WTC11 (cell line): ENCODE results near the gene PHIP. TPM values are rescaled to one million over a fixed set of nuclear protein-coding genes. Genes with fewer than 3 reads are reported as not detected.

Experiments used
- ATAC-seq: fragments of 200-7000 bp; cut with Tn5 transposase; 2 replicates; pipeline ENCODE4 v1.10.0; 2021; ENCODE audit warnings: mild to moderate bottlenecking, moderate library complexity
- CTCF ChIA-PET: fragments of 300-600 bp; sonication (Branson Sonifier 250); formaldehyde crosslinking; loops from one replicate; lab custom pipeline; 2021; ENCODE audit warnings: antibody characterized with exemption; lab: Charles Lee
- POLR2A ChIA-PET: fragments of 350-600 bp; sonication (Branson Sonifier 250); formaldehyde crosslinking; loops from one replicate; lab custom pipeline; 2021; ENCODE audit warnings: antibody characterized with exemption; lab: Charles Lee
- DNase-seq: peaks from one replicate; pipeline ENCODE4 v3.0.0; 2021; ENCODE audit warnings: low spot score
- H3K27ac Mint-ChIP-seq: 2 replicates; pipeline ENCODE4 v1.8.0; 2021; ENCODE audit warnings: mixed read lengths
- H3K27me3 Mint-ChIP-seq: 2 replicates; pipeline ENCODE4 v1.8.0; 2021; ENCODE audit warnings: low read depth, mild to moderate bottlenecking, moderate library complexity, mixed read lengths
- H3K36me3 Mint-ChIP-seq: 2 replicates; pipeline ENCODE4 v1.8.0; 2021; ENCODE audit warnings: mixed read lengths
- H3K4me1 Mint-ChIP-seq: 2 replicates; pipeline ENCODE4 v1.8.0; 2022; ENCODE audit warnings: mixed read lengths
- H3K4me3 Mint-ChIP-seq: 2 replicates; pipeline ENCODE4 v1.8.0; 2021; ENCODE audit warnings: mild to moderate bottlenecking, moderate library complexity, mixed read lengths
- H3K9me3 Mint-ChIP-seq: 2 replicates; pipeline ENCODE4 v1.8.0; 2021; ENCODE audit warnings: mixed read lengths
- ATF3 ChIP-seq: sonication (generic); formaldehyde crosslinking; conservative IDR thresholded peaks from 2 replicates; pipeline ENCODE4 v1.8.1; 2022; ENCODE audit warnings: mild to moderate bottlenecking, missing genetic modification reagents
- ELF4 ChIP-seq: sonication (generic); formaldehyde crosslinking; IDR thresholded peaks from 2 replicates; pipeline ENCODE4 v1.8.1; 2022; ENCODE audit warnings: low read depth, mild to moderate bottlenecking, moderate library complexity, missing genetic modification reagents
- ERG ChIP-seq: fragments of 250-450 bp; sonication (Bioruptor Pico); IDR thresholded peaks from 2 replicates; pipeline ENCODE4 v1.8.0; 2021; ENCODE audit warnings: mild to moderate bottlenecking
- ETV6 ChIP-seq: sonication (generic); formaldehyde crosslinking; IDR thresholded peaks from 2 replicates; pipeline ENCODE4 v1.8.1; 2022; ENCODE audit warnings: mild to moderate bottlenecking, missing genetic modification reagents
- FOXJ3 ChIP-seq: sonication (generic); formaldehyde crosslinking; IDR thresholded peaks from 2 replicates; pipeline ENCODE4 v1.9.0; 2021; ENCODE audit warnings: missing genetic modification reagents, mild to moderate bottlenecking, borderline replicate concordance
- FOXK1 ChIP-seq: sonication (generic); formaldehyde crosslinking; IDR thresholded peaks from 2 replicates; pipeline ENCODE4 v1.8.0; 2022; ENCODE audit warnings: mild to moderate bottlenecking, moderate library complexity, missing genetic modification reagents
- FOXP4 ChIP-seq: sonication (generic); formaldehyde crosslinking; IDR thresholded peaks from 2 replicates; pipeline ENCODE4 v1.8.0; 2022; ENCODE audit warnings: mild to moderate bottlenecking, missing genetic modification reagents
- GABPB1 ChIP-seq: sonication (generic); formaldehyde crosslinking; IDR thresholded peaks from 2 replicates; pipeline ENCODE4 v1.8.1; 2023; ENCODE audit warnings: mild to moderate bottlenecking, missing genetic modification reagents
- GRHL2 ChIP-seq: fragments of 250-450 bp; sonication (Bioruptor Pico); IDR thresholded peaks from 2 replicates; pipeline ENCODE4 v1.8.0; 2022; ENCODE audit warnings: mild to moderate bottlenecking, moderate library complexity; ENCODE audit not compliant: insufficient replicate concordance, severe bottlenecking
- IRF2 ChIP-seq: sonication (generic); formaldehyde crosslinking; IDR thresholded peaks from 2 replicates; pipeline ENCODE4 v1.8.0; 2022; ENCODE audit warnings: low read depth, missing genetic modification reagents, borderline replicate concordance
- MLX ChIP-seq: sonication (generic); formaldehyde crosslinking; IDR thresholded peaks from 2 replicates; pipeline ENCODE4 v1.8.1; 2023; ENCODE audit warnings: mild to moderate bottlenecking, missing genetic modification reagents, moderate library complexity
- MYBL2 ChIP-seq: sonication (generic); formaldehyde crosslinking; IDR thresholded peaks from 2 replicates; pipeline ENCODE4 v1.8.1; 2023; ENCODE audit warnings: mild to moderate bottlenecking, moderate library complexity, missing genetic modification reagents
- OVOL2 ChIP-seq: fragments of 250-450 bp; sonication (Bioruptor Pico); IDR thresholded peaks from 2 replicates; pipeline ENCODE4 v1.9.0; 2021; ENCODE audit warnings: mild to moderate bottlenecking, borderline replicate concordance
- PREB ChIP-seq: sonication (generic); formaldehyde crosslinking; IDR thresholded peaks from 2 replicates; pipeline ENCODE4 v1.8.1; 2022; ENCODE audit warnings: mild to moderate bottlenecking, missing genetic modification reagents, moderate library complexity, borderline replicate concordance
- ZNF121 ChIP-seq: sonication (generic); formaldehyde crosslinking; IDR thresholded peaks from 2 replicates; pipeline ENCODE4 v1.8.0; 2023; ENCODE audit warnings: missing genetic modification reagents
- ZNF138 ChIP-seq: sonication (generic); formaldehyde crosslinking; conservative IDR thresholded peaks from 2 replicates; pipeline ENCODE4 v1.8.1; 2022; ENCODE audit warnings: mild to moderate bottlenecking, moderate library complexity, missing genetic modification reagents
- ZNF281 ChIP-seq: sonication (generic); formaldehyde crosslinking; IDR thresholded peaks from 2 replicates; pipeline ENCODE4 v1.8.0; 2023; ENCODE audit warnings: mild to moderate bottlenecking, missing genetic modification reagents
- ZNF317 ChIP-seq: sonication (generic); formaldehyde crosslinking; IDR thresholded peaks from 2 replicates; pipeline ENCODE4 v1.8.1; 2023; ENCODE audit warnings: low read depth, mild to moderate bottlenecking, moderate library complexity, missing genetic modification reagents, borderline replicate concordance
- ZNF423 ChIP-seq: fragments of 250-450 bp; sonication (Bioruptor Pico); IDR thresholded peaks from 2 replicates; pipeline ENCODE4 v2.1.2; 2022; ENCODE audit warnings: mild to moderate bottlenecking, moderate library complexity
- ZNF671 ChIP-seq: fragments of 250-450 bp; sonication (Bioruptor Pico); IDR thresholded peaks from 2 replicates; pipeline ENCODE4 v1.8.0; 2021; ENCODE audit warnings: mild to moderate bottlenecking
- total RNA-seq: library from RNA; stranded (reverse); gene quantifications from 3 replicates; pipeline ENCODE4 v1.2.3, GENCODE V29; 2021

The PHIP gene
- total RNA-seq, 1 experiment from 2014 or later: 45.6 TPM

- Mint-ChIP-seq H3K9me3 (no peaks in the 10 kb centered on the region), H3K4me3 (no peak overlapping the region), H3K27ac (no peak overlapping the region), H3K36me3 (peaks cover 42% of the 10 kb centered on the region), H3K27me3 (no peaks in the 10 kb centered on the region), H3K4me1 (peaks cover 6% of the 10 kb centered on the region)
- TF ChIP-seq ZNF423 (CRISPR knock-in tag): no peak
- no peak for TF ChIP-seq ZNF281 (CRISPR knock-in tag)
- TF ChIP-seq ETV6 (CRISPR knock-in tag): no peak
- TF ChIP-seq GRHL2: no peak
- TF ChIP-seq OVOL2: no peak
- TF ChIP-seq ZNF138: no peak
- TF ChIP-seq FOXP4 (CRISPR knock-in tag): no peak
- ChIA-PET CTCF (interaction anchor here (1.5 kb wide), 1 partner anchor 8 kb away, joined by 4 read pairs; no protein-coding TSS in a partner anchor), POLR2A (no interaction called here)
- no peak for ATAC-seq
- no peak for DNase-seq
Observed at GRCh38 chr6:79040083-79040482, 38.0 kb downstream of the PHIP start.

- no peak overlapping the region for H3K27ac Mint-ChIP-seq
Observed at GRCh38 chr6:79038061-79038460, 40.0 kb downstream of the PHIP start.

More at GRCh38 chr6:79038061-79038460, 40.0 kb downstream of the PHIP start:
- H3K36me3 Mint-ChIP-seq: peaks cover 40% of the 10 kb centered on the region
- no peak for DNase-seq
- no peaks in the 10 kb centered on the region for H3K27me3 Mint-ChIP-seq
- no peak overlapping the region for H3K4me3 Mint-ChIP-seq
- TF ChIP-seq ZNF121 (CRISPR knock-in tag) (no peak), MLX (no peak), GABPB1 (CRISPR knock-in tag) (no peak), MYBL2 (CRISPR knock-in tag) (no peak), FOXJ3 (CRISPR knock-in tag) (no peak), ZNF671 (CRISPR knock-in tag) (no peak), IRF2 (CRISPR knock-in tag) (no peak), ATF3 (CRISPR knock-in tag) (no peak), ELF4 (CRISPR knock-in tag) (no peak), FOXK1 (CRISPR knock-in tag) (no peak), PREB (no peak), ZNF317 (CRISPR knock-in tag) (no peak), ZNF281 (CRISPR knock-in tag) (no peak), ERG (CRISPR knock-in tag) (no peak)
- TF ChIP-seq, all 79 proteins: peak for 0
- Mint-ChIP-seq H3K4me1 (peaks cover 18% of the 10 kb centered on the region), H3K9me3 (no peaks in the 10 kb centered on the region)
- POLR2A ChIA-PET: no interaction called here
- ATAC-seq: no peak
- CTCF ChIA-PET: interaction anchor here (1.4 kb wide), 1 partner anchor 11 kb away, joined by 3 read pairs; no protein-coding TSS in a partner anchor
